Kidney epithelial cell (primary cell): ENCODE measurements around the gene RHEB. TPM values are rescaled to one million over a fixed set of nuclear protein-coding genes. Genes with fewer than 3 reads are reported as not detected.

ENCODE experiments used
- total RNA-seq: library from RNA; depleted of rRNA; stranded (reverse); fragments of >200 nt; gene quantifications from 2 replicates; pipeline ENCODE4 v1.2.3, GENCODE V29; 2015

Gene RHEB
- total RNA-seq, 1 donor from 2014 or later, result 139 TPM

Other genes with a start within 250 kb of the RHEB start
- gene NUB1, start 178.1 kb downstream of the RHEB start, total RNA-seq, result 48.5 and 60.2 TPM in 2 replicates
- gene WDR86, start 109.9 kb downstream of the RHEB start, total RNA-seq, result 19.6 and 22.7 TPM in 2 replicates
- 0.84 and 2.1 TPM in 2 replicates for gene CRYGN, start 79.8 kb downstream of the RHEB start, total RNA-seq